Right hindlimb (tissue), 1 donor: ENCODE measurements around the gene AGAP3.
A peak's percentile ranks its signal among the peaks of the same experiment; 100 is the strongest.

Experiments used
- DNase-seq: peaks from one replicate; pipeline ENCODE4 v3.0.0-alpha.2; 2018

Gene AGAP3

GRCh38 chr7:151110236-151110940, 24.1 kb downstream of the AGAP3 start:
- DNase-seq, result no peak

GRCh38 chr7:151110941-151111645, 24.8 kb downstream of the AGAP3 start:
- peak; percentile 84 for DNase-seq

- no peak for DNase-seq
Measured at GRCh38 chr7:151113344-151114150, 27.3 kb downstream of the AGAP3 start.

- no peak for DNase-seq
Measured at GRCh38 chr7:151114151-151115090, 28.1 kb downstream of the AGAP3 start.

GRCh38 chr7:151115121-151115835, 29.0 kb downstream of the AGAP3 start:
- DNase-seq, result peak; percentile 59

DNA sequence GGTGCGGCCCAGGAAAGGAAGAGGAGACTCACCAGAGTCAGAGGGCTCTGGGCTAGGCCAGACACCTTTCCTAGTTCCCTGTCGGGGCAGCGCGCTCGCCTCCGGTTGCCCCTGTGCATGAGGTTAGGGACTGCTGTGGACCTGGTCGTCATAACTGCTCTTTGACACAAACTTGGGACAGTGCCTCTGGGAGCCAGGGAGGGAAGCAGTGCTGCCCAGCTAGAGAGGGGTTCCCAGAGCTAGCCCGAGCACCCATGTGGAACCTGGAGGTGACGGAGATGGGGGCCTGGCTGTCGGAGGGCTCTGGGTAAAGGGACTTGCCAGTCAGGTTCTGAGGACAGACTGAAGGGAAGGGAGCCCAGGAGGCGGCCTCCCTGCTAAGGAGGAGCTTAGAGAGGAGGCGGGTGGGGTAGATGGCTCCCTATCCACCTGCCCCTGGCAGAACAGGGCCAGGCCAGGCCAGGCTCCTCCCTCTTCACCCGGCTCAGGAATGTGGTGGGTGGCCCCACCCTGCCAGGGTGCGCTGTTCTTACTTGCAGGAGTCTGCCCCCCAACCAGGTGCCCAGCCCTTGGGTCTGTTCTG, 29.7 kb downstream of the AGAP3 start:
- DNase-seq, result no peak

GRCh38 chr7:151116603-151117440, 30.5 kb downstream of the AGAP3 start:
- no peak for DNase-seq

DNA sequence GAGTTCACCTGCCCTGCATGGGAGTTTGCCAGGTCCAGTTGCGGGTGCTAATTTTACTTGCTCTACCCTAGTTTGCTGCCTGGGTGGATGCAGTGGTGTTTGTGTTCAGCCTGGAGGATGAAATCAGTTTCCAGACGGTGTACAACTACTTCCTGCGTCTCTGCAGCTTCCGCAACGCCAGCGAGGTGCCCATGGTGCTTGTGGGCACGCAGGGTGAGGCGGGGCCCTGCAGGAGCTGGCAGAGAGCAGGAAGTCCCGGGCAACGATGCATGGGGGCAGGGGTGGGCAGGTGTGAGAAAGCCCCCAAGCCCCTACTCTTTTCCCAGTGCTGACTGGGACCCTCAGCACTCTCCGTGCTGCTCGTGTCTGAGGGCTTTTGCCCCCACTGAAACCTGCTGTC, 31.3 kb downstream of the AGAP3 start:
- no peak for DNase-seq

DNA sequence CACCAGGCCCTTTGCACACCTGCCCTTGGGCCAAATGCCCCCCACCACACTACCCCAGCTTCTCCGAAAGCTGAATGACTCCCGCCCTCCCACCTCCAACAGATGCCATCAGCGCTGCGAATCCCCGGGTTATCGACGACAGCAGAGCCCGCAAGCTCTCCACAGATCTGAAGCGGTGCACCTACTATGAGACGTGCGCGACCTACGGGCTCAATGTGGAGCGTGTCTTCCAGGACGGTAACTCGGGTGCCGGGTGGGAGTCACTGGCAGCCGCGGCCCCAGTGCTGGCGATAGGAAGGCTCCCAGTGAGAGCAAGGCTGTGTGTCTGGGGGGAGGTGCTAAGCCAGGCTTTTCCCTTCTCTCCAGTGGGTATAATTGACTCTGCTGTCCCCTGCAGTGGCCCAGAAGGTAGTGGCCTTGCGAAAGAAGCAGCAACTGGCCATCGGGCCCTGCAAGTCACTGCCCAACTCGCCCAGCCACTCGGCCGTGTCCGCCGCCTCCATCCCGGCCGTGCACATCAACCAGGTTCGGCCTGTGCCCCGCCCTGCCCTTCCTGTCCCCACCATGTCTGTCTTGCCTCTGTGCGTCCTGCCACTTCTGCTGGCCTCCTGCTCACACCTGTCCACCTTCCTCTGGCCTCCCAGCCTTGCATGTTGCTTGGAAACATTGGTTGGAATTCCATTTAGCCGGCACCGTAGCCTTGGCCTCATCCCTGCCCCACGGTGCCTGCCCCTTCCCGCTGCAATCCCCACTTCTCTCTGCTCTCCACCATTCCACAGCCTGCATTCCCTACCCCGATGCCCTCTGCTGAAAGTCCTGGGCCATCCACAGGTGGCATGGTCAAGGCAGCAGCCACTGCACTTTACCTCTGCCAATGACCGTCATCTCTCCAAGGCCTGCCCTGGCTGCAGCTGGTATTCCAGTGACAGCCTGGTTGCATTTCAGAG, 32.1 kb downstream of the AGAP3 start:
- no peak for DNase-seq

- DNase-seq, result no peak
Measured at GRCh38 chr7:151119055-151119415, 32.8 kb downstream of the AGAP3 start.

- DNase-seq, result no peak
Measured at GRCh38 chr7:151119902-151120301, 33.6 kb downstream of the AGAP3 start.

DNA sequence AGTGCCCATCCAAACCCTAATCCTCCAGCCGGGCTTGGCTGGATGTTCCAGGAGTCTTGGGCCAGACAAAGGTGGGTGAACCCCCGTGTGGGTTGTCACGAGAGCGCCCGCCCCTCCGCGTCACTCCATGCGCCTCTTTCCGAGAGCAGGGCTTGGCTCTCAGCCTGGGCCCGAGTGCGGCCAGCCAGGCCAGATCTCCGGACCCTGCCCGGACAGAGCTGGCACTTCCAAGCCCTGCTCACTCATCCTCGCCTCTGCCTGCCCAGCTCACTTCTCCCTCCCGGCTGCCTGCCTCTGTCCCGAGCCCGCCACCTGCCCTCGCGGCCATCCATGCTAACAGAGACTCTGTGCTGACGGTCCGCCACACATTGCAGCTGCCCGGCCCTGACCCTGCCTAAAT, 34.6 kb downstream of the AGAP3 start:
- DNase-seq, result no peak

- DNase-seq, result no peak
Measured at GRCh38 chr7:151121380-151122170, 35.3 kb downstream of the AGAP3 start.

DNA sequence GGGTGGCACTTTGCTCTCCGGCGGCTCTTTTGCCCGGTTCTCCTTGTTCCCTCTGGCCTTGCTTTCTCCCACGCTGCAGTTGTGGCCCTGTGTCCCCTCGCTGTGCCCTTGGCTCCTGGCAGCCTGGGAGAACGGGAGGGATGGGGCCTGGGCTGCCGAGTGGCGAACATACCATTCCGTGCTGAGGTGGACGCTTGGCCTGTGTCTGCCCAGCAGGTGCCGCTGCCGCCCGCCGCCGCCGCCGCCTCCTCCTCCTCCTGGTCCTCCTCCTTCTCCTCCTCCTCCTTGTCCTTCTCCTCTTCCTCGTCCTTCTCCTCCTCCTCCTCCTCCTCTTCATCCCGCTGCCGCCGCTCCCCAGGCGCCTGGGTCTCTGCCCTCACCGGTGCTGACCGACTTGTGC, 36.0 kb downstream of the AGAP3 start:
- no peak for DNase-seq

GRCh38 chr7:151122796-151123157, 36.5 kb downstream of the AGAP3 start:
- DNase-seq, result no peak

DNA sequence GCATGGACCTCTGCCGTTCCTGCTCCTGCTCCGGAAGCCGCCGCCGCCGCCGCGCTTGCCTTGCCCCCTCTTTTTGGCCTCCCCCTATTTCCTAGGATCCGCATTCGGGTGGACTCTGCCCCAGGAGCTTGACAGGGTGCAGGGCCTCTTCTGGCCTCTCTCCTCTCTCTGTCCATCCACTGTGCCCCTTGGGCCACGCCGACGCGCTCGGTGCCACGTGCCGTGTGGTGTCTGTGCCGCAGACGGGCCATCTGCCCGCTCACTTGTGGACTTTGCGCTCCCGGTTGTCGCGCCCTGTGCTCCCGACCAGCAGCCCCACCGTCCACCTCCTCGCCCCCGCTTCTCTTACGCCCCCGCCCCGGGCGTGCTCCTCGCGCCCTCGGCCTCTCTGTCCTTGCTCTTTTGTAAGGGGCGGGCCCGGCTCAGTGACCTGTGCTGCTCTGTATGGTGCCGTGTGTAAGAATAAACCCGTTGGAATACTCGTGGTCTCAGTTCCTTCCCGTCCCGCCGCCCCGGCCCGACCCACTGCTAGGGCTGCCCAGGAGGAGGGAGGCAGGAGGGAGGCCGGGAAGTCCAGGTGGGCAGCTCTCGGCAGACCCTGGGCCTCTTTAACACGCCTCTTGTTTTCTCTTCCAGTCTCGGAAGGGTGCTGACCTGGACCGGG, 37.0 kb downstream of the AGAP3 start:
- DNase-seq, result no peak

GRCh38 chr7:151123822-151124464, 37.7 kb downstream of the AGAP3 start:
- DNase-seq, result peak; percentile 89

DNA sequence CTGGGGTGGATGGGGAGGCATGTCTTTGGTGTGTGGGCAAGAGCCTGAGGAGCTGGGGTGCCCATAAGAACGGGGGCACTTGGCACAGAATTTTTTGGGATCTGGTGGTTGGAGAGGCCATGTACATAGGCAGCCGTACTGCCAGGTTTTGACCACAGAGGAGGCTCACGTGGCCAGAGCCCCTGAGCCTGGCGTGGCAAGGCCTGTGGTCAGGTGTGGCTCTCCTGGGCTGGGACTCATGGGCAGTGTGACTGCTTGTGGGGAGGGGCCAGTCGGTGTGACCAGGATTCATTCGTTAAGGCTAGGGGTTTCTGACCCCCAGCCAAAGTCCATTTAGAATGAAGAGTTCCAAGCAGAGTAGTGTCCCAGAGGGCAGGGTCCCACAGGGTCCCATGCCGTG, 38.2 kb downstream of the AGAP3 start:
- DNase-seq, result no peak
